ENCODE measurements around the gene NUP214.
"Not testable (repeated sequence)": the region's sequence is repeated elsewhere in the genome, so short reads cannot be mapped to it uniquely, and the experiment has no call there.

Gene NUP214

GRCh38 chr9:131266266-131267229 lies 141.2 kb downstream of the NUP214 start:
- DNase-seq (ENCODE audit: extremely low read depth, low read depth), result no peak
- no peak overlapping the region for H3K4me3 ChIP-seq (replicated peaks; ENCODE audit: low read depth, low read length)
- TF ChIP-seq, protein P1, sequence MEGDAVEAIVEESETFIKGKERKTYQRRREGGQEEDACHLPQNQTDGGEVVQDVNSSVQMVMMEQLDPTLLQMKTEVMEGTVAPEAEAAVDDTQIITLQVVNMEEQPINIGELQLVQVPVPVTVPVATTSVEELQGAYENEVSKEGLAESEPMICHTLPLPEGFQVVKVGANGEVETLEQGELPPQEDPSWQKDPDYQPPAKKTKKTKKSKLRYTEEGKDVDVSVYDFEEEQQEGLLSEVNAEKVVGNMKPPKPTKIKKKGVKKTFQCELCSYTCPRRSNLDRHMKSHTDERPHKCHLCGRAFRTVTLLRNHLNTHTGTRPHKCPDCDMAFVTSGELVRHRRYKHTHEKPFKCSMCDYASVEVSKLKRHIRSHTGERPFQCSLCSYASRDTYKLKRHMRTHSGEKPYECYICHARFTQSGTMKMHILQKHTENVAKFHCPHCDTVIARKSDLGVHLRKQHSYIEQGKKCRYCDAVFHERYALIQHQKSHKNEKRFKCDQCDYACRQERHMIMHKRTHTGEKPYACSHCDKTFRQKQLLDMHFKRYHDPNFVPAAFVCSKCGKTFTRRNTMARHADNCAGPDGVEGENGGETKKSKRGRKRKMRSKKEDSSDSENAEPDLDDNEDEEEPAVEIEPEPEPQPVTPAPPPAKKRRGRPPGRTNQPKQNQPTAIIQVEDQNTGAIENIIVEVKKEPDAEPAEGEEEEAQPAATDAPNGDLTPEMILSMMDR (IDR thresholded peaks at IDR 0.05; ENCODE audit: low read depth, low read length, missing control alignments), result no peak

- H3K4me3 ChIP-seq (replicated peaks; ENCODE audit: low read depth, low read length), result no peak overlapping the region
- no peak for DNase-seq (ENCODE audit: extremely low read depth, low read depth)
- TF ChIP-seq, protein P1 (IDR thresholded peaks at IDR 0.05; ENCODE audit: low read depth, low read length, missing control alignments), result no peak
Measured at GRCh38 chr9:131270171-131271015, 145.0 kb downstream of the NUP214 start.

GRCh38 chr9:131271016-131271273 lies 145.6 kb downstream of the NUP214 start:
- H3K4me3 ChIP-seq (replicated peaks; ENCODE audit: low read depth, low read length); DNase-seq (ENCODE audit: extremely low read depth, low read depth): not testable (repeated sequence)

- DNase-seq (ENCODE audit: extremely low read depth, low read depth), result no peak
- H3K4me3 ChIP-seq (replicated peaks; ENCODE audit: low read depth, low read length), result no peak overlapping the region
- TF ChIP-seq, protein P1 (IDR thresholded peaks at IDR 0.05; ENCODE audit: low read depth, low read length, missing control alignments), result no peak
Measured at GRCh38 chr9:131271506-131271931, 146.1 kb downstream of the NUP214 start.

GRCh38 chr9:131272212-131272611 lies 146.8 kb downstream of the NUP214 start:
- DNase-seq (ENCODE audit: extremely low read depth, low read depth), result no peak

GRCh38 chr9:131273146-131273855 lies 147.9 kb downstream of the NUP214 start:
- no peak for DNase-seq (ENCODE audit: extremely low read depth, low read depth)
- TF ChIP-seq, protein P1 (IDR thresholded peaks at IDR 0.05; ENCODE audit: low read depth, low read length, missing control alignments), result no peak
- no peak overlapping the region for H3K4me3 ChIP-seq (replicated peaks; ENCODE audit: low read depth, low read length)

More at GRCh38 chr9:131272212-131272611, 146.8 kb downstream of the NUP214 start:
- TF ChIP-seq, protein P1 (IDR thresholded peaks at IDR 0.05; ENCODE audit: low read depth, low read length, missing control alignments), result no peak
- no peak overlapping the region for H3K4me3 ChIP-seq (replicated peaks; ENCODE audit: low read depth, low read length)

Data from HFF-Myc (cell line).